GM18498 (cell line): ENCODE measurements around the gene SMIM38.

Source experiments
- ATAC-seq: cut with Tn5 transposase; IDR thresholded peaks from one replicate; pipeline ENCODE4 v1.9.1; 2021; ENCODE audit warnings: mild to moderate bottlenecking, moderate library complexity; ENCODE audit not compliant: unreplicated experiment

The SMIM38 gene

DNA sequence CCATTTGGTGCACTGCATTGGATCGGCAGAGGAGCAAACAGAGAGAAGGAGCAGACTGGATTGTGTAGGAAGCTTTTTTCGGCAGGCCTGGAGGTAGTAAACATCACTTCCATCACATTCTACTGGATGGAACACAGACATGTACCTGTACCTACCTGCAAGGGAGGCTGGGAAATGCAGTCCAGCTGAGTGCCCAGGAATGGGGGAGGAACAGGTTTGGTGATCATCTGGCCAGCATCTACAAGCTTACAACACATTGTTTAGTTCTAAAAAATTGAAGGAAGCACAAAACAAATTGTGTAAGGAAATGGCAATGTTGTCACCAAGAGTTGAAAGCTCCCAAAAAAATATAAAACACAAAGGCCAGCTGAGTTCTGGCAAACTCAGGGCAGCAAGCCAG lies 19.1 kb downstream of the SMIM38 start:
- ATAC-seq: no peak

DNA sequence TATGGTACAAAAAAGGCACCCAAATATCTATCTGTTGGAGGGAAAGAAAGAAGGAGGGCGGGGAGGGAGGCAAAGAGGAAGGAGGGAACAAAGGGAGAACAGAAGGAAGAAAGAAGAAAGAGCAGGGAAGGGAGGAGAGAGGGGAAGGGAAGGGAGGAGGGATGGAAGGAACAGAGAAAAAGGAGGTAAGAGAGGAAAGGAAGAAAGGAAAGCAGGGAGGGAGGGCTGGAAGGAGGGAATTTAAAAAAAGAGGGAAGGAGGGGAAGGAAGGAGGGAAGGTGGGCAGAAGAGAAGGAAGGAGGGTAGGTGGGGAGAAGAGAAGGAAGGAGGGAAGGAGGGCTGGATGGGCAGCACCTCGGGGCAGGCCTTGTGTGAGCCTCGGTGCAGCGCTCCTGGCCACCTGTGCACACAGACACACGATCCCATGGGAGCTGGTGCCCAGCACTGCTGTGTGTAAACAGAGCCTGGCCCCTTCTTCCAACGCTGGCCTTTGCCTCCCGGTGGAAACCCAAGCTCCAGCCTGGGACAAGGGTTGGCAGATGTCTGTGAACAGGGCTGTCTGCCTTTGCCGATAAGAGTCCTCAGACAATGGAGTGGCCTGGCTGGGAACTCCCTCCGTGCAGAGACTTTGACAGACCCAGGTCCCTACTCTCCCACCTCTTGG lies 23.2 kb downstream of the SMIM38 start:
- ATAC-seq: no peak

DNA sequence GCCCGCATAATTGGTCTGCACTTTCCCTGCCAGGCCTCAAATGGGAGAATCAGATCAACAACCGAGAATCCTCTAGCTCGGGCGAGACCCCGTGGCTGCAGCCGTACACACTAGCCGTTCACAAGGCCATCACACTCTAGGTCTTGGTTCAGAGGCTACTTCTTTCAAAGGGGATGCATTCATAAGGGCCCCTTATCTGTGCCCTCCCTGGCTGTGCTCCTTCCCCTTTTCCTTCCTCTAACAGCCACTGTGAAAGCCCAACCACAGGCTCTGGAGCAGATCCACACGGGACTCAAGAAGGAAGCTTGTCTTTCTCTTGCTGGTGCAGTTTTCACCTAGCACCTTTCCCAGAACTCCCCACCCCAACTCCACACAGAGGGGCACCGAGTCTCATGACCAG lies 24.5 kb downstream of the SMIM38 start:
- ATAC-seq: no peak

DNA sequence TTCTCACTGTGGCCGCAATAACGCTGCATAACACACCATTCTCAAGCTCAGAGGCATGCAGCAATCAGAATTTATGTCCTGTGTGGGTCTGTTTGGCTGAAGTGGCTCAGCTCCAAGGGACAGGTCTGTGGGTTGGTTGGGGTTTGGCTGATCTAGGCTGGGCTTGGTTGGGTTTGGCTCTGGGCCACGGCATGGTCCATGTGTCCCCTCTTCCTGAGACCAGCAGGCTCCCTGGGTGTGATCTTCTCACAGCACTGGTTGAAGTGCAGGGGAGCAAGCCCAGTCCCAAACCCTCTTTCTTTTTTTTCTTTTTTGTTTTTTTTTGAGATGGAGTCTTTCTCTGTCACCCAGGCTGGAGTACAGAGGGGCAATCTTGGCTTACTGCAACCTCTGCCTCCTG lies 25.0 kb downstream of the SMIM38 start:
- no peak for ATAC-seq

DNA sequence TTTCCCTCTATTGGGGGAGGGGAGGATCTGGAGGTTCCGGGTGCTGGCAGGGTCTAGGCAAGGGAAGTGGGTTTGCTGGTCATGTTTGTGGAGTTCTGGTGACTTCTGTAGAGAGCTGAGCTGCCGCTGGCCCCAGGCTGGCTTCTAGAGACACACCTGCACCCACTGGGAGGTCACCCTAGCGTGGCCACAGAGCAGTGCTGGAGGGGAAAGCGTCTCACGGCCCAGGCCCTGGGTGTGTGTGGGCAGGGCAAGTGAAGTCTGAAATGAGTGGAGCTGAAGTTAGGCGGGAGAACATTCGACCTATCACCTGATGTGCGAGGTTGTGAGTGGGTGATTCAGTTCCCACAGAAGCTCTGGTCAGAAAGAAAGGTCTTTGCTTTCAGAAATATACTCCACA lies 27.9 kb downstream of the SMIM38 start:
- ATAC-seq: no peak

DNA sequence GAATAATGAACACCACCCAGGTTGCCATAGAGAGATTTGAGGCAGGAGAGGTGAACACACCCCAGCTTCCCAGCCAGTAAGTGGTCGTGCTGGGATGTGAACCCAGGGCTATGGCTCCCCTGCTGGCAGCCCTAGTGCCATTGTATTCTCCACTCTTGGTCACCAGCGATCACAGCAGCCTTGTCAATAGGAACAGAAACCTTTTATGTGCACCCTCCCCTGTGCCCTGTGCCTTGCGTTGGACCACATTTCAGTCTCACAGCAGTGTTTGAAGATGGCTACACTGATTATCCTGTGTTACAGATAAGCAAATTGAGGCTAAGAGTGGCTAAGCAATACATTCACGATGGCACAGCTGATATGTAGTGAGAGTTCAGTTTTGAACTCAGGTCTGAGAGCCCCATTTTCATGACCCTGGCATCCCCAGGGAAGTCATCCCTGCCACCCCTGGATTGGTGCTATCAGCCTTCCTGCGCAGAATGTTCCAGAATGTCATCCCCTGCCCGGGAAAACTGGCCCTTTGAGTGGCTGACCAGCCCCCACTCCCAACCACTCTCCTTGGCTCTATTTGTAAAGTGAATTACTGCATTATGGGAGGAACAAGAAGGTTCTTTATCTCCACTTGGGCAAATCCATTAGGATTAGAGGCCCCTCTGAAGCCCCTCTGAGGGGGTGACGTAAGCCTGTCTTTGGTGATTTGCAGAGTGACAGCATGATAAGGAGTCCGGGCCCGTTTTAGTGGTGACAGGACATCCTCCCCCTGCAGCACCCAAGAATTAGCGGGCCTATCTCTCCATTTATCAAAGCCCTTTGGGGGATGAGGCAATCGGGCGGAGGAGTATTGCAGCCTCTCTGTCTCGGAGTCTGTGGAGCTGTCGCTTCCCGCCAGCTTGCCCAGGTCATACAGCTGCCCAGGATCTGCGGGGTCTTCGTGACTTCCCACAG lies 30.9 kb downstream of the SMIM38 start:
- ATAC-seq: no peak

DNA sequence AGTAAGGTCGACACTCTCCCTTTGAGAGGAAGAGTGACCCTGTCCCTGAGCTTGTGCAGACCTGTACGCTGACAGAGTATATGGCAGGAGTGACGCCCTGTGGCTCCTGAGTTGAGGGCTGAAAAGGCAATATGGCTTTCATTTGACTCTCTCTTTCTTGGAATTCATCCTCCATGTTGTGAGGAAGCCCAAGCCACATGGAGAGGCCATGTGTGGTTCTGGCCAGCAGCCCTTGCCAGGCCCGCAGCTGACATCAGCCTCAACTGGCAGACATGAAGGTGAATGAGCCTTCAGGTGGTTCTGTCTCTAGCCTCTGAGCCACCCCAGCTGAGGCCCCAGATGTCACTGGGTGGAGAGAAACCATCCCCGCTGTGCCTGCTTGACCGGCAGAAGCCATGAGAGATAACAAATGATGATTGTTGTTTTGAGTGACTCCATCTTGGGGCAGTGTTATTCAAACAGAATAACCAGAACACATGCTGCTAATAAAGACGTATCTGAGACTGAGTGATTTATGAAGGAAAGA lies 31.9 kb downstream of the SMIM38 start:
- no peak for ATAC-seq

DNA sequence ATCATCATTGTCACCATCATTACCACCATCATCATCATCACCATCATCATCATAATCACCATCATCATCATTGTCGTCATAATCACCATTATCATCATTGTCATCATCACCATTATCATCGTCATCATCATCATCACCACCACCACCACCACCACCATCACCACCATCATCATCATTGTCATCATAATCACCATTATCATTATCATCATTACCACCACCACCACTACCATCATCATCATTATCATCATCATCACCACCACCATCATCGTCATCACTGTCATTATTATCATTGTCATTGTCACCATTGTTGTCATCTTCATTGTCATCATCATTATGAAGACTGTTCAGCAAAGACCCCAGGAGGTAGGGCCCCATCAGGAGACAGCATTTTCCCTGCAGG lies 33.3 kb downstream of the SMIM38 start:
- no peak for ATAC-seq

DNA sequence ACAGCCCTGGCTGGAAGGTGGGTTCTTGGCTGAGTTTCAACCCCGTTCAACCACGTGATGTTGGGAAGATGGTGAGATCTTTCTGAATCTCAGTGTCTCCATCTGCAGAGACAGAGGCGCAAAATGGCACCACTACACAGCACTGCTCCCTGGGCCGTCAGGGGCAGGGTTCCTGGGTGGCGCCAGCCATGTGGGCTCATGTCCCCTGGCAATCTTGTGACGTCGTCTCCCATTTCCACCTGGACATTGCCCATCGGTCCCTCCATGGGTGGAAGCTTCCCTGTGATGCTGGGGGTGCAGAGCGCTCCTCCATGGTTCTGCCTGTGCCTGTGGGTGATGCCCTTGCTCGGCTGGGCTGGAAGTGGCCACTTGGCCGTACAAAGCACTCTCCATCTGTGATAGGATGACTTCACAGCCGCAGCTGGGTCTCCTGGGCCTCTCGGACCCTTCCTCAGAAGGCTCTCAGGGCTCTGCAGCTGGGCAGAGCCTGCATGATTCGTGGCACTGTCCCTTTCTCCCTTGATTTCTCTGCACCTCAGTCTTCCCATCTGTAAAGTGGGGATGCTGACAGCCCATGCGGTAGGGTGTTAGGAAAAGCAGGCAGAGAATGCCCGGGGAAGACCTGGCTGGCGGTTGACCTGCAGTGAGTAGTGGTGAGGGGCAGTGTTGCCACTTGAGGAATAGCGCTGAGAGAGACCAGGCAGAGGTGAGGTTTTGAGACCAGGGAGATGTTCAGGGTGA lies 35.2 kb downstream of the SMIM38 start:
- ATAC-seq: no peak

DNA sequence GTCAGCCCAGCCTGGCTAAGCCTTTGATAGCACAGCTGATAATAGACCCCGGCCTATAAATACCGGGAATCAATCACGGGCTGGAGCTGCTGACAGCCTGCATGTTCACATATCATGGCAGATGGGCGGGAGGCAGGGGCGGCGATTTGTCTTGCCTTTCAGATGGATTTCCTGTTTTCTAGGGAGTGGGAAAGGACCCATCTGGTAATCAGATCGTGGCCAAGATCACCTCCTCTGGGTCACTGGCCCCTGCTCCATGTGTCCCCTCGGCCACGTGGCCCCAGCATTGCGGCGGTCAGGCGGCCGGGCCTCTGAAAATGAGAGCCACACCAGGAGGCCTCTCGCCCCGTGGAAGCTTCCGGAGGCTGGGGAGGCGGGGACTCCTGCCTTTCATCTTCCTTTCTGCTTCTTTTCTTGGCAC lies 36.6 kb downstream of the SMIM38 start:
- ATAC-seq: no peak

DNA sequence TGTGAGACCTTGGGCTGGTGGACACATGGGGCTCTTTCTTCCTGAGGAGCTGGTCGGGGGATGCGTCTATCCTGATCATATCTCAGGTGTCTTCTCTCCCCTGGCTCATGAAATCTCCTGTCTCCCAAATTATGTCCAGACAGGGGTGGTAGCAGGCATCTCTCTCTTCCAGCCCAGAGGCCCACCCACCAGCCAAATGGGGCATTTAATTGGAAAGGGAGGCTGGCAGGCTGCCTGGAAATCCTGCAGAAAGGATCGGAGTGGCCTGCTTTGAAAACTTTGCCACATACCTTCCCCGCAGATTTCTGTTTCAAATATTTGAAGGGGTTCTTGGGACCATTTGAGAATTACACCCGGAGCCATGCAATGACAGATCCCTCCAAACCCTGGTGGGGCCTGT lies 37.4 kb downstream of the SMIM38 start:
- ATAC-seq: no peak

DNA sequence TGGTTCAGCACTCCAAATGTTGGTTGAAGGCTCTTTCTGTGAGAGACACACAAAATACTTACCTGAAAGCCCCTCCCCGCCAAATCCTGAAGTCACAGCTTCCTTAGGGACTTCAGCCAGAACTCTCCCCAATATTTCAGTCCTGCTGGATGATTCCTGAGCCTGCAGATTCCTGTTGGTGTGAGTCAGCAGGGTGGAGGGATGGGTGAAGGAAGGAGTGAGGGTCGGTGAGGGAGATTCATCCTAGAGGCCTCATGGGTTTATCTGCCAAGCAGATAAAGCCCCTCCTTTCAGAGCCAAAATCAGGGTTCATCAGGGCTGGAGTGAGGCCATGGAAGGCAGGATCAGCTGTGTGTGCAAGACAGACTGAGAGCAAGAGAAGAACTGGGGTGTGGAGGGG lies 37.9 kb downstream of the SMIM38 start:
- no peak for ATAC-seq

DNA sequence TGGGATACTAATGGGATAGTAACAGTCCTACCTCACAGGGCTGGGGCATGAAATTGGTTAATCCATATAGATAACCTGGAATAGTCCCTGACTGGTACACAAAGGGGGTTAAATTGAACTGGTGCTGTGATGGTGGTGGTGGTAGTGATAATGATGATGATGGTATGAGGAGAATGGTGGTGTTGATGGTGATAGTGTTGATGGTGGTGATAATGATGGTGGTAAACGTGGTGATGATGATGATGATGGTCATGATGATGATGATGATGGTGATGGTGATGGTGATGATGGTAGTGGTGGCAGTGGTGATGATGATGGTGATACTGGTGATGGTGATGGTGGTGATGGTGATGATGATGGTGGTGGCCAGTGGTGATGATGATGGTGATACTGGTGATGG lies 38.7 kb downstream of the SMIM38 start:
- ATAC-seq: no peak

DNA sequence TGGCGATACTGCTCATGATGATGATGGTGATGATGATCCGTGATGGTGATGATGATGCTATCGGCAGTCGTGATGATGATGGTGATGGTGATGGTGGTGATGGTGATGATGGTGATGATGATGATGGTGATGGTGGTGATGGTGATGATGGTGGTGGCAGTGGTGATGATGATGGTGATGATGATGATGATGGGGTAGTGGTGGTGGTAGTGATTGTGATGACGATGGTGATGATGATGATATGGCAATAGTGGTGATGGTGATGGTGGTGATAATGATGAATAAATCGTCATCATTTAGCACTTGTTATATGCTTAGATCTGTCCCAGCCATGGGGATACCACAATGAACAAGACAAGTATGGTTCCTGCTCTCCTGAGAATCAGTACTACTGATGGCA lies 39.2 kb downstream of the SMIM38 start:
- no peak for ATAC-seq

DNA sequence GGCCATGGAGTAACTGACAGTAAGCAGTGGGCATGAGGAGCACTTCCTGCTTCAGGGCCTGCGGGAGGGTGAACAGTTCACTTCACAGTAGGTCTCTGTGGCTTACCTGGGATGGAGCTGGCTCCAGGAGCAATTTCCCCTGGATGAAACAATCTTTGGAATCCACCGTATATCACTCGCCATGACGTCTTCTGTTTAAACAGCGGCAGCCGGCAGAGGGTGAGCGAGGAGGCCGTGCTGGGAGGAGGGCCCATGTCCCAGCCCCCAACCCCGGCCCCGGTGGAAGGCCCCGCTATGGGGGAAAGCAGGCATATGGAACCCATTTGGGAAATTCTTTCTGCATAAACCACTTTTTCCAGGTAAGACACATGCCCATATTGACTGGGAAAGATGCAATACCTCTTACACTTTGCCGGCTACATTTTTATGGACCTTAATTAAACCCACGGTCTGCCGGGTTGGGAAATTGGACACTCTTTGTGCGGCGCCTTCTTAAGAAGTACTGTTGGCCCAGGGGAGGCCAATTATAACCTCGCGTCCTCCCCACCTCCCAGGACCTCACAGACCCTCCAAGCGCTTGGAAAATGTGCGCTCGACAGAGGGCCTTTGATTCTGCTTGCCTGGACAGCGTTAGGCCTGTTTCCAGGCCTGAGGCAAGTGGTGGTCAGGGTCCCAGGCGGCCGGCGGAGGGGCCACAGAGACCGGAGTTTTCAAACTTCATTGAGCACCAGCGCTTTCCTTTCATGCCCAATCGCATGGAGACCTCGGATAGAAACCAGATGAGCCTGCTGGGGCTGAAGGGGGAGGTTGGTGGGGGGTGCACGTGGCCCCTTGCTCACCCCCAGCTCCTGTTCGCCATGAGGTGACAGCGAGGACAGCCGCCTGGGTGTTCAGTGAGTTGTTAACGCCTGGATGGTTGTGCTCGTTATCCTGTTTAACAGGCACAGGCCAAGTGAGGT lies 40.4 kb downstream of the SMIM38 start:
- no peak for ATAC-seq

DNA sequence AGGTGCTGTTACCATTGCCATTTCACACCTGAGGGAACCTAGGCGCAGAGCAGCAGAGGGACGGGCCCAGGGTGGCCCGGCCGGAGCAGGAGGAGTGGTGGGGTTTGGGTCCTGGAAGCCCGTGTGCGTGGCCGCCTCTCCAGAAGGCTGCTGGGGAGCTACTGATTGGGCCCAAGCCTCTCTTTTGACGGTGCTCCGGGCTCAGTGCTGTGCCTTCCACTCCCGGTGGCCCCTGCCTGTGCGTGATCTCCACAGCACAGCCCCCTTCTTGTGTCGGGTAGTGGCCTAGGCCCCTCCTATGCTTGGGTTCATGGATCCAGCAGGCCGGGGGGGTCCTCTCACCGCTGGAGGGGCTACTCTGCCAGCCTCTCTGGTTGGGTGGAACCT lies 41.0 kb downstream of the SMIM38 start:
- no peak for ATAC-seq

DNA sequence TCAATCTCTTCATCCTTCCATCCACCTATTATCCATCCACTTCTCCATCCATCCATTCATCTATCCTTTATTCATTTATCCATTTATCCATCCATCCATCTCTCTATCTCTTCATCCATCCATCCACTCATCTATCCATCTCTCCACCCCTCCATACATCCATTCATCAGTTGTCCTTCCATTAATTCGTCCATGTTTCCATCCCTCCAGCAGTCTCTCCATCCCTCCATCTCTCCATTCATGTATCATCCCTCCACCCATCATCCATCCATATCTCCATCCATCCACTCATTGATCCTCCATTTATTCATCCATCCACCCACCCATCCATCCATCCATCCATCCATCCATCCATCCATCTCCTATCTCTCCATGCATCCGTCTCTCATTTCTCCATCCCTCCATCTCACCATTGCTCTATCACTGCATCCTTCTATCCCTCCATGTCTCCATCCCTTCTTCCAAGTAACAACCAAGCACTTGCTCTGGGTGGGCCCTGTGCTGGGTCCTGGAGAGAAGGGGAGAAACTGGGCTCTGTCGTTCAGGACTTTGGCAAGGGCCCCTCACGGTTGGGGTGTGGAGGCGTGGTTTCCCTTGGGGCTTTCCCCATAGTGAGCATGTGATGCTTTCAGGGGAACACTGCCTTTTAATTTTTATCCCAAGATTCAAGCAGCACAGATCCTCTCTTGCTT lies 43.3 kb downstream of the SMIM38 start:
- ATAC-seq: no peak

DNA sequence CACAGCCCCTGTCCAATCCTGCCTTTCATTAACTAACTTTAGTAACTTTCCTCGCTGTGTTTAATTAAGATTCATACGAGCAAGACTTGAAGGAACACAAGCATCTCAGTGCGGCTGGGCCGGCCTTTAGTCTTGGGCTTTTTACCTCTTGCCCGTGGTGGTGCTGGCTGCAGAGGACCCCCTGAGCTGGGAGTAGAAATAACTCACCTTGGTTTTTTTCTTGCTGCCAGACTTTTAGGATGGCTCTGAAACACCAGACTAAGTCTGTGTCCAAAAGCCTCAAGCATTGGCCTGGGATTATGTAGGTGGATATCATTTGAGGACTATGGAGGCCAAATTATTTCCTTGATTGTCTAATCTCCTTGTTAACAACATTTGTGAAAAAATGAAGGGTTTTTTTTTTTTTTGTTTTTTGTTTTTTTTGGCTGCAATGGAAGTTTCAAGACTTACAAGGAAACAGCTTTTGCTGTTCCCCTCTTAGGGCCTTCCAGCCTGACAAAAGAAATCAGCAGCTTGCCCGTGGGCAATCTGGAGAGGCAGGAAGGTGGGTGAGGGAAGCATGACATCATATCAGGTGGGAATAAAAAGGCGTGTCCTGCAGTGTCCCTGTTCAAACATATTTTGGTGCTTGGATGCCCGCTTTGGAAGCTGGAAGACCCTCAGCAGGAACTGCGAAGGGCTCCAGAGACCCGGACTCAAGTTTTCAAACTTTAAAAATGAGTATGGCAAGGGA lies 44.0 kb downstream of the SMIM38 start:
- no peak for ATAC-seq
